ENCODE data around the gene GPR132. TPM values are rescaled to one million over a fixed set of nuclear protein-coding genes. Genes with fewer than 3 reads are reported as not detected.

Gene GPR132
- total and polyA plus RNA-seq, 10 of the 15 experiments (the other 5 are each of a cell fraction or from before 2014, with no cell fraction given) = 1.9 to 49.3 (median 20.4) TPM

DNA sequence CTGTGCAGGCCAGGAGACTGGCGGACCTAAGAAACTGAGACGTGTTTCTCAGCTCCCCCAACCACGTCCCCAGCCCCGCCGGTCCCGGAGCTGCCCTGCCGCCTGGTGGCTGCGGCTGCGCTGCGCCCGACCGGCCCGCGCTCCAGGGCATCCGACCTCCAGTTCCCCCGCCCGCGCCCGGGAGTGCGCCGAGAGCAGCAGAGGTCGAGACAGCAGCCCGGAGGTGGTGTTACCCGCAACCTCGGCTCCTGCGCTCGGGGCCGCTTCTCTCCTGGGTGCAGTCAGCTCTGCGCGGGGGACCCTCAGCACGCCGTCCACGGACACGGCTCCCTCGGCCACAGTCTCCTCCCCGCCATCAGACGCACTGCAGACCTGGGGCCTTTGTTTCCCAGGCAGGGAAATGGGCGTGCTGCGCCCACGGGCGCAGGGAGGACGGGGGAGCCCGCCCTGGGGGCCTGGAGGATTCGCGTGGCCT, 21.6 kb upstream of the GPR132 start (continued):
- TF ChIP-seq, protein P1, sequence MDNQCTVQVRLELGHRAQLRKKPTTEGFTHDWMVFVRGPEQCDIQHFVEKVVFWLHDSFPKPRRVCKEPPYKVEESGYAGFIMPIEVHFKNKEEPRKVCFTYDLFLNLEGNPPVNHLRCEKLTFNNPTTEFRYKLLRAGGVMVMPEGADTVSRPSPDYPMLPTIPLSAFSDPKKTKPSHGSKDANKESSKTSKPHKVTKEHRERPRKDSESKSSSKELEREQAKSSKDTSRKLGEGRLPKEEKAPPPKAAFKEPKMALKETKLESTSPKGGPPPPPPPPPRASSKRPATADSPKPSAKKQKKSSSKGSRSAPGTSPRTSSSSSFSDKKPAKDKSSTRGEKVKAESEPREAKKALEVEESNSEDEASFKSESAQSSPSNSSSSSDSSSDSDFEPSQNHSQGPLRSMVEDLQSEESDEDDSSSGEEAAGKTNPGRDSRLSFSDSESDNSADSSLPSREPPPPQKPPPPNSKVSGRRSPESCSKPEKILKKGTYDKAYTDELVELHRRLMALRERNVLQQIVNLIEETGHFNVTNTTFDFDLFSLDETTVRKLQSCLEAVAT (IDR thresholded peaks at IDR 0.05) = no peak
- TF ChIP-seq MYC (IDR thresholded peaks at IDR 0.05; ENCODE audit: insufficient read depth, insufficient read length, insufficient replicate concordance, low read length, severe bottlenecking) (peak; percentile 70), SRF (IDR thresholded peaks at IDR 0.05; ENCODE audit: low read depth in 2 of 2, low read length in 2 of 2) (no peak), SMARCA5 (IDR thresholded peaks at IDR 0.05) (peak; percentile 84), JUNB (IDR thresholded peaks at IDR 0.05) (no peak), TCF3 (IDR thresholded peaks at IDR 0.05; ENCODE audit: borderline replicate concordance, insufficient read depth, low read depth, low read length) (peak; percentile 55; the same call in 1 of the 2 replicates), SIX5 (IDR thresholded peaks at IDR 0.05; ENCODE audit: low read depth, low read length, severe bottlenecking) (no peak), ZNF207 (IDR thresholded peaks at IDR 0.05; ENCODE audit: borderline replicate concordance) (0 out of 2 replicates have a peak, but pooled peaks have one; percentile 56), BACH1 (IDR thresholded peaks at IDR 0.05; ENCODE audit: borderline replicate concordance) (peak; percentile 60), KAT2A (conservative IDR thresholded peaks at IDR 0.05; ENCODE audit: control insufficient read depth, low read depth, low read length) (no peak), TCF12 (IDR thresholded peaks at IDR 0.05; ENCODE audit: low read depth, low read length) (0 out of 2 replicates have a peak, but pooled peaks have one; percentile 46), BMI1 (IDR thresholded peaks at IDR 0.05; ENCODE audit: borderline replicate concordance) (no peak), TBL1XR1 (IDR thresholded peaks at IDR 0.05; ENCODE audit: low read depth, low read length) (0 out of 2 replicates have a peak, but pooled peaks have one; percentile 58), NFIC (IDR thresholded peaks at IDR 0.05; ENCODE audit: low read depth, low read length) (no peak)
- TF ChIP-seq, protein P2, sequence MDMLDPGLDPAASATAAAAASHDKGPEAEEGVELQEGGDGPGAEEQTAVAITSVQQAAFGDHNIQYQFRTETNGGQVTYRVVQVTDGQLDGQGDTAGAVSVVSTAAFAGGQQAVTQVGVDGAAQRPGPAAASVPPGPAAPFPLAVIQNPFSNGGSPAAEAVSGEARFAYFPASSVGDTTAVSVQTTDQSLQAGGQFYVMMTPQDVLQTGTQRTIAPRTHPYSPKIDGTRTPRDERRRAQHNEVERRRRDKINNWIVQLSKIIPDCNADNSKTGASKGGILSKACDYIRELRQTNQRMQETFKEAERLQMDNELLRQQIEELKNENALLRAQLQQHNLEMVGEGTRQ (IDR thresholded peaks at IDR 0.05; ENCODE audit: borderline replicate concordance, low read depth, low read length) = no peak
- TF ChIP-seq, protein P3, sequence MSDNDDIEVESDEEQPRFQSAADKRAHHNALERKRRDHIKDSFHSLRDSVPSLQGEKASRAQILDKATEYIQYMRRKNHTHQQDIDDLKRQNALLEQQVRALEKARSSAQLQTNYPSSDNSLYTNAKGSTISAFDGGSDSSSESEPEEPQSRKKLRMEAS (IDR thresholded peaks at IDR 0.05; ENCODE audit: low read depth, low read length) = peak; percentile 19; the same call in 1 of the 2 replicates
- TF ChIP-seq, protein P4, sequence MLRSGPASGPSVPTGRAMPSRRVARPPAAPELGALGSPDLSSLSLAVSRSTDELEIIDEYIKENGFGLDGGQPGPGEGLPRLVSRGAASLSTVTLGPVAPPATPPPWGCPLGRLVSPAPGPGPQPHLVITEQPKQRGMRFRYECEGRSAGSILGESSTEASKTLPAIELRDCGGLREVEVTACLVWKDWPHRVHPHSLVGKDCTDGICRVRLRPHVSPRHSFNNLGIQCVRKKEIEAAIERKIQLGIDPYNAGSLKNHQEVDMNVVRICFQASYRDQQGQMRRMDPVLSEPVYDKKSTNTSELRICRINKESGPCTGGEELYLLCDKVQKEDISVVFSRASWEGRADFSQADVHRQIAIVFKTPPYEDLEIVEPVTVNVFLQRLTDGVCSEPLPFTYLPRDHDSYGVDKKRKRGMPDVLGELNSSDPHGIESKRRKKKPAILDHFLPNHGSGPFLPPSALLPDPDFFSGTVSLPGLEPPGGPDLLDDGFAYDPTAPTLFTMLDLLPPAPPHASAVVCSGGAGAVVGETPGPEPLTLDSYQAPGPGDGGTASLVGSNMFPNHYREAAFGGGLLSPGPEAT (IDR thresholded peaks at IDR 0.05; ENCODE audit: low read depth) = no peak
- TF ChIP-seq, protein P5, sequence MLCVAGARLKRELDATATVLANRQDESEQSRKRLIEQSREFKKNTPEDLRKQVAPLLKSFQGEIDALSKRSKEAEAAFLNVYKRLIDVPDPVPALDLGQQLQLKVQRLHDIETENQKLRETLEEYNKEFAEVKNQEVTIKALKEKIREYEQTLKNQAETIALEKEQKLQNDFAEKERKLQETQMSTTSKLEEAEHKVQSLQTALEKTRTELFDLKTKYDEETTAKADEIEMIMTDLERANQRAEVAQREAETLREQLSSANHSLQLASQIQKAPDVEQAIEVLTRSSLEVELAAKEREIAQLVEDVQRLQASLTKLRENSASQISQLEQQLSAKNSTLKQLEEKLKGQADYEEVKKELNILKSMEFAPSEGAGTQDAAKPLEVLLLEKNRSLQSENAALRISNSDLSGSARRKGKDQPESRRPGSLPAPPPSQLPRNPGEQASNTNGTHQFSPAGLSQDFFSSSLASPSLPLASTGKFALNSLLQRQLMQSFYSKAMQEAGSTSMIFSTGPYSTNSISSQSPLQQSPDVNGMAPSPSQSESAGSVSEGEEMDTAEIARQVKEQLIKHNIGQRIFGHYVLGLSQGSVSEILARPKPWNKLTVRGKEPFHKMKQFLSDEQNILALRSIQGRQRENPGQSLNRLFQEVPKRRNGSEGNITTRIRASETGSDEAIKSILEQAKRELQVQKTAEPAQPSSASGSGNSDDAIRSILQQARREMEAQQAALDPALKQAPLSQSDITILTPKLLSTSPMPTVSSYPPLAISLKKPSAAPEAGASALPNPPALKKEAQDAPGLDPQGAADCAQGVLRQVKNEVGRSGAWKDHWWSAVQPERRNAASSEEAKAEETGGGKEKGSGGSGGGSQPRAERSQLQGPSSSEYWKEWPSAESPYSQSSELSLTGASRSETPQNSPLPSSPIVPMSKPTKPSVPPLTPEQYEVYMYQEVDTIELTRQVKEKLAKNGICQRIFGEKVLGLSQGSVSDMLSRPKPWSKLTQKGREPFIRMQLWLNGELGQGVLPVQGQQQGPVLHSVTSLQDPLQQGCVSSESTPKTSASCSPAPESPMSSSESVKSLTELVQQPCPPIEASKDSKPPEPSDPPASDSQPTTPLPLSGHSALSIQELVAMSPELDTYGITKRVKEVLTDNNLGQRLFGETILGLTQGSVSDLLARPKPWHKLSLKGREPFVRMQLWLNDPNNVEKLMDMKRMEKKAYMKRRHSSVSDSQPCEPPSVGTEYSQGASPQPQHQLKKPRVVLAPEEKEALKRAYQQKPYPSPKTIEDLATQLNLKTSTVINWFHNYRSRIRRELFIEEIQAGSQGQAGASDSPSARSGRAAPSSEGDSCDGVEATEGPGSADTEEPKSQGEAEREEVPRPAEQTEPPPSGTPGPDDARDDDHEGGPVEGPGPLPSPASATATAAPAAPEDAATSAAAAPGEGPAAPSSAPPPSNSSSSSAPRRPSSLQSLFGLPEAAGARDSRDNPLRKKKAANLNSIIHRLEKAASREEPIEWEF (IDR thresholded peaks at IDR 0.05; ENCODE audit: insufficient replicate concordance, low read depth, low read length) = no peak
